Hepatocyte (in vitro differentiated cells): ENCODE data around the gene SLC22A14.

Experiments
- CTCF ChIP-seq: fragments of 200-600 bp; sonication (generic); IDR thresholded peaks from 2 replicates; pipeline ENCODE4 v1.5.1; 2016; ENCODE audit warnings: antibody characterized with exemption, mild to moderate bottlenecking; ENCODE audit not compliant: poor library complexity
- EZH2 ChIP-seq: fragments of 200-600 bp; sonication (generic); IDR thresholded peaks from 2 replicates; pipeline ENCODE4 v1.6.1; 2016; ENCODE audit warnings: antibody characterized with exemption, mild to moderate bottlenecking, borderline replicate concordance

GRCh38 chr3:38345879-38346586 lies 63.9 kb downstream of the SLC22A14 start:
- TF ChIP-seq CTCF = no peak
- TF ChIP-seq EZH2 = no peak
